Calu3 (cell line): ENCODE data around the gene MIDN. TPM values are rescaled to one million over a fixed set of nuclear protein-coding genes. Genes with fewer than 3 reads are reported as not detected.
A peak's percentile ranks its signal among the peaks of the same experiment; 100 is the strongest.

Experiments
- BruUV-seq: library from RNA; stranded (reverse); fragments of 400-500 nt; replicated peaks from 2 replicates; lab custom pipeline; 2021; lab: Mats Ljungman, UMichigan
- CTCF ChIA-PET: fragments of 300-600 bp; sonication (Branson Sonifier 250); formaldehyde crosslinking; loops from one replicate; lab custom pipeline; 2022; ENCODE audit warnings: antibody characterized with exemption; lab: Charles Lee
- DNase-seq: peaks from one replicate; pipeline ENCODE4 v3.0.0; 2022
- H3K27ac Mint-ChIP-seq: one replicate; pipeline ENCODE4 v1.8.0; 2022; ENCODE audit warnings: mixed read lengths; ENCODE audit not compliant: unreplicated experiment
- H3K27me3 Mint-ChIP-seq: one replicate; pipeline ENCODE4 v1.8.0; 2022; ENCODE audit warnings: mixed read lengths; ENCODE audit not compliant: unreplicated experiment
- H3K36me3 Mint-ChIP-seq: one replicate; pipeline ENCODE4 v1.8.0; 2022; ENCODE audit warnings: mild to moderate bottlenecking, moderate library complexity, mixed read lengths; ENCODE audit not compliant: insufficient read depth, unreplicated experiment
- H3K4me1 Mint-ChIP-seq: one replicate; pipeline ENCODE4 v1.8.0; 2022; ENCODE audit warnings: mild to moderate bottlenecking, low read depth, mixed read lengths; ENCODE audit not compliant: unreplicated experiment
- H3K4me3 Mint-ChIP-seq: one replicate; pipeline ENCODE4 v1.8.0; 2022; ENCODE audit warnings: mild to moderate bottlenecking, low read depth, moderate library complexity, mixed read lengths; ENCODE audit not compliant: unreplicated experiment
- H3K9me3 Mint-ChIP-seq: one replicate; pipeline ENCODE4 v1.8.0; 2022; ENCODE audit warnings: low read depth, mixed read lengths; ENCODE audit not compliant: unreplicated experiment
- CTCF ChIP-seq: fragments of 200-600 bp; IDR thresholded peaks from one replicate; pipeline ENCODE4 v1.8.0; 2022; ENCODE audit warnings: antibody characterized with exemption; ENCODE audit not compliant: unreplicated experiment
- intact Hi-C: fragments of 100-400 bp; cut with micrococcal nuclease; formaldehyde crosslinking; loops from one replicate; pipeline ENCODE4 v1.10.0; 2022; ENCODE audit not compliant: unreplicated experiment
- total RNA-seq: library from RNA; stranded (reverse); gene quantifications from 2 replicates; pipeline ENCODE4 v1.2.3, GENCODE V29; 2022

MIDN gene
- total RNA-seq, 1 experiment from 2014 or later: 61.8 TPM

- intact Hi-C loops: no loop called here
- no peak for TF ChIP-seq CTCF
- H3K27me3 Mint-ChIP-seq: no peaks in the 10 kb centered on the region
- H3K9me3 Mint-ChIP-seq: no peaks in the 10 kb centered on the region
- CTCF ChIA-PET: interaction anchor here (0.6 to 1.6 kb wide), 2 partner anchors 24 to 343 kb away, joined by 4 to 37 read pairs; no protein-coding TSS in a partner anchor
- peaks cover 39% of the 10 kb centered on the region for H3K4me1 Mint-ChIP-seq
- peaks cover 75% of the 10 kb centered on the region for H3K36me3 Mint-ChIP-seq
- no TSS peak for BruUV-seq
- no peak for DNase-seq
- peak overlapping the region; percentile 92 for H3K4me3 Mint-ChIP-seq
- peak overlapping the region; percentile 88 for H3K27ac Mint-ChIP-seq
These were observed 20.1 kb downstream of the MIDN start for GRCh38 chr19:1268226-1269064.

DNA sequence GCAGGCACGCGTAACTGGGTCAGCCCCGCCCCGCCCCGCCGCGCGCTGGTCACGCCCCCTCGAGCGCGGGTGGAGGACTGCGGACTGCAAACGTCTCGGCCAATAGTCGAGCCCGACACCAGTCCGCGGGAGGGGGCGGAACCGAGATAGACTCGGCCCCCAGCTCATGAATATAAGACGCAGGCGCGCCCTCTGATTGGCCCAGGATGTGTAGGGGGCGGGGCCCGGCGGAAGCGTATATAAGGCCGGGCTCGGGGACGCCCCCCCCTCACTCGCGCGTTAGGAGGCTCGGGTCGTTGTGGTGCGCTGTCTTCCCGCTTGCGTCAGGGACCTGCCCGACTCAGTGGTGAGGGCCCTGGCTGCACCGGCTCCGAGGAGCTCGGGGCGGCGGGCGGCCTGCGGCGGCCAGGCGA, 20.7 kb downstream of the MIDN start, which contains the start of gene CIRBP:
Gene CIRBP (plus strand): TSS at position 268 of the 413 bp plus-strand sequence. CDS start 1,602 bp downstream, outside the sequence.
- BruUV-seq: no TSS peak
- Mint-ChIP-seq H3K9me3 (no peaks in the 10 kb centered on the region), H3K27ac (peak within 1 kb of the TSS; percentile 88), H3K27me3 (no peaks in the 10 kb centered on the region), H3K36me3 (peaks cover 81% of the 10 kb centered on the region), H3K4me3 (peak within 1 kb of the TSS; percentile 92), H3K4me1 (peaks cover 39% of the 10 kb centered on the region)
- intact Hi-C loops: no loop called here
- no peak for TF ChIP-seq CTCF
- CTCF ChIA-PET: interaction anchor here (0.6 to 1.6 kb wide), 5 partner anchors 20 to 342 kb away, joined by 3 to 37 read pairs (median 4); partner anchors contain the start of gene NDUFS7
- DNase-seq: peak; percentile 97

GRCh38 chr19:1269478-1270212, 21.3 kb downstream of the MIDN start:
- Mint-ChIP-seq H3K27me3 (no peaks in the 10 kb centered on the region), H3K27ac (peak overlapping the region; percentile 88), H3K36me3 (peaks cover 86% of the 10 kb centered on the region), H3K9me3 (no peaks in the 10 kb centered on the region), H3K4me1 (peaks cover 39% of the 10 kb centered on the region), H3K4me3 (peak overlapping the region; percentile 92)
- DNase-seq: peak; percentile 87
- CTCF ChIA-PET: interaction anchor here (0.6 to 1.6 kb wide), 4 partner anchors 21 to 195 kb away, joined by 3 to 37 read pairs (median 4); partner anchors contain the start of gene NDUFS7
- no TSS peak for BruUV-seq
- TF ChIP-seq CTCF: no peak
- intact Hi-C loops: no loop called here

- Mint-ChIP-seq H3K4me3 (peak overlapping the region; percentile 92), H3K27me3 (no peaks in the 10 kb centered on the region), H3K9me3 (no peaks in the 10 kb centered on the region), H3K4me1 (peaks cover 39% of the 10 kb centered on the region), H3K36me3 (peaks cover 88% of the 10 kb centered on the region), H3K27ac (peak overlapping the region; percentile 87)
- intact Hi-C loops: no loop called here
- BruUV-seq: TSS peak; percentile 47
- CTCF ChIA-PET: interaction anchor here (1.6 kb wide), 1 partner anchor 26 kb away, joined by 37 read pairs; no protein-coding TSS in a partner anchor
- TF ChIP-seq CTCF: no peak
- DNase-seq: no peak
These were observed 21.9 kb downstream of the MIDN start for GRCh38 chr19:1270213-1270853.
